Upper lobe of left lung (tissue), 6 donors: ENCODE data around the gene SIK3. TPM values are rescaled to one million over a fixed set of nuclear protein-coding genes. Genes with fewer than 3 reads are reported as not detected.

ENCODE experiments used
- ATAC-seq, 2 donors: fragments of 200-7000 bp; cut with Tn5 transposase; one replicate each; pipeline ENCODE4 v1.9.1; 2022; ENCODE audit warnings: mild to moderate bottlenecking in 2 of 2, moderate library complexity in 2 of 2; ENCODE audit not compliant: low FRiP score in 2 of 2
- DNase-seq, 2 donors: peaks; one replicate each; pipeline ENCODE4 v3.0.0-alpha.2; 2019 to 2020
- H3K27ac ChIP-seq, 4 donors: fragments of 200-600 bp; sonication (generic); one replicate each; pipeline ENCODE4 v1.5.1; 2016 to 2019
- H3K27me3 ChIP-seq, 4 donors: fragments of 200-600 bp; sonication (generic); one replicate each; pipeline ENCODE4 v1.5.1; 2017 to 2019
- H3K36me3 ChIP-seq, 4 donors: fragments of 200-600 bp; sonication (generic); one replicate each; pipeline ENCODE4 v1.5.1; 2016 to 2019
- H3K4me1 ChIP-seq, 4 donors: fragments of 200-600 bp; sonication (generic); one replicate each; pipeline ENCODE4 v1.5.1; 2018 to 2019
- H3K4me3 ChIP-seq, 4 donors: fragments of 200-600 bp; sonication (generic); one replicate each; pipeline ENCODE4 v1.5.1; 2017 to 2019; ENCODE audit warnings: mild to moderate bottlenecking in 2 of 4, moderate library complexity in 1 of 4
- H3K9me3 ChIP-seq, 4 donors: fragments of 200-600 bp; sonication (generic); one replicate each; pipeline ENCODE4 v1.5.1; 2018 to 2019
- EP300 ChIP-seq, 4 donors: sonication (generic); formaldehyde crosslinking; IDR thresholded peaks; one replicate each; pipeline ENCODE4 v1.5.1; 2017; ENCODE audit warnings: antibody characterized with exemption in 4 of 4, control low read depth in 2 of 4
- POLR2A ChIP-seq, 4 donors: fragments of 450-650 bp; IDR thresholded peaks; one replicate each; pipeline ENCODE4 v1.5.1; 2016 to 2017; ENCODE audit warnings: antibody characterized with exemption in 4 of 4, mild to moderate bottlenecking in 2 of 4
- POLR2AphosphoS5 ChIP-seq, 2 donors: sonication (generic); formaldehyde crosslinking; IDR thresholded peaks; one replicate each; pipeline ENCODE4 v1.5.1; 2017; ENCODE audit warnings: antibody characterized with exemption in 2 of 2
- WGBS, 2 donors: methylation state at CpG; one replicate each; pipeline ENCODE4 v1.1.5; 2017 to 2018; 5-methylcytosine and 5-hydroxymethylcytosine counted together
- total RNA-seq, 6 donors: library from RNA; depleted of rRNA in 4 of 6; stranded (reverse); fragments of >200 nt in 4 of 6; gene quantifications; one replicate each; pipeline versions ENCODE4 v1.1.0 to v1.2.1, GENCODE V29; 2016 to 2021
- TF ChIP-seq, protein P1 (sequence below), 6 experiments: fragments of 450-650 bp in 4 of 6; fragments of 200-600 bp in 2 of 6; sonication (generic) in 2 of 6; IDR thresholded peaks; one replicate each; pipeline ENCODE4 v1.5.1; 2016 to 2019; ENCODE audit warnings: antibody characterized with exemption in 6 of 6
- donor health status: DM: no; HTN: no; CAD: no; lungs with moderate emphysema.
- donor health status: DM: no; HTN: yes; CAD: no; lungs with severe emphysema.

The SIK3 gene
- total RNA-seq, 6 donors from 2014 or later = 26.9 to 115 (median 43.7) TPM

DNA sequence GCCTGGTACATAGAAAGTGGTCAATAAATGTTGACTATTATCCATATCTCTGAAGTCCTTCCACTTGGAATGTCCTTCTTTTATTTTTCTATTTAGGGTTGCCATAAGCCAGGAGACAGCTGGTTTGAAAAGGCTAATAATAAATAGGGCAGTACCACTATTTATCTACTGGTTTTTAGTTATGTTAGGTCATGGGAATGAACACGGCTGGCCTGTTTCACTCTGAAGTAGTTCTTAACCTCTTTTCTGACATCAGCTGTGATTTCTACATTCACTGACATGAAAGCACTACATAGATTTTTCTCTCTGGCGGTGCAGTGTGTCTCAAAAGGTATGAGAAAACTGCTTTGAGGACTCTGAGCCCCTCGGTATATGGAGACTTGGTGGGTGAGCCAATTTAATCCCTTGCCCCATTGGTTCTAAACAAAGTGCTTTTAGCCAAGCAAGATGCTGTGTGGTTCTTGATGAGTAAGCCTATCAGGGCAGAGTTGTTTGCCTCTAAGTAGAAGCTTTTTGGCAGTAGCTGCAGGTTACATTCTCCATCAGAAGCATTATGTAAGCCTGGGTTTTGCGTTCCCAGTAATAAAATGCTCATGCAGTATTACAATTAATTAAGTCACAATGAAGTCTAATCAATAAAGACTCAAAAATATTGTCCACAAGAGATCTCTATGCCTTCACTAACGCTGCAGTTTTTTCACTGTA lies 212.1 kb downstream of the SIK3 start:
- peak in 1 of 2 donors; percentile 71 for ATAC-seq
- H3K4me3 ChIP-seq = no peak overlapping the region
- no peaks in the 10 kb centered on the region for H3K27me3 ChIP-seq
- TF ChIP-seq EP300 (IDR thresholded peaks at IDR 0.05) = no peak
- no peak for TF ChIP-seq POLR2AphosphoS5 (IDR thresholded peaks at IDR 0.05)
- TF ChIP-seq, protein P1, sequence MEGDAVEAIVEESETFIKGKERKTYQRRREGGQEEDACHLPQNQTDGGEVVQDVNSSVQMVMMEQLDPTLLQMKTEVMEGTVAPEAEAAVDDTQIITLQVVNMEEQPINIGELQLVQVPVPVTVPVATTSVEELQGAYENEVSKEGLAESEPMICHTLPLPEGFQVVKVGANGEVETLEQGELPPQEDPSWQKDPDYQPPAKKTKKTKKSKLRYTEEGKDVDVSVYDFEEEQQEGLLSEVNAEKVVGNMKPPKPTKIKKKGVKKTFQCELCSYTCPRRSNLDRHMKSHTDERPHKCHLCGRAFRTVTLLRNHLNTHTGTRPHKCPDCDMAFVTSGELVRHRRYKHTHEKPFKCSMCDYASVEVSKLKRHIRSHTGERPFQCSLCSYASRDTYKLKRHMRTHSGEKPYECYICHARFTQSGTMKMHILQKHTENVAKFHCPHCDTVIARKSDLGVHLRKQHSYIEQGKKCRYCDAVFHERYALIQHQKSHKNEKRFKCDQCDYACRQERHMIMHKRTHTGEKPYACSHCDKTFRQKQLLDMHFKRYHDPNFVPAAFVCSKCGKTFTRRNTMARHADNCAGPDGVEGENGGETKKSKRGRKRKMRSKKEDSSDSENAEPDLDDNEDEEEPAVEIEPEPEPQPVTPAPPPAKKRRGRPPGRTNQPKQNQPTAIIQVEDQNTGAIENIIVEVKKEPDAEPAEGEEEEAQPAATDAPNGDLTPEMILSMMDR (IDR thresholded peaks at IDR 0.05) = no peak
- TF ChIP-seq POLR2A (IDR thresholded peaks at IDR 0.05) = no peak
- H3K9me3 ChIP-seq = no peaks in the 10 kb centered on the region
- WGBS, 2 donors = 85 to 89% methylated on average over 5 of the region's 5 CpGs
- H3K4me1 ChIP-seq = peaks cover 0 to 3% (median 0%) of the 10 kb centered on the region in 4 donors
- peak overlapping the region in 1 of 4 donors; percentile 0 for H3K27ac ChIP-seq
- DNase-seq = no peak
- H3K36me3 ChIP-seq = peaks cover 0 to 2% (median 0%) of the 10 kb centered on the region in 4 donors

DNA sequence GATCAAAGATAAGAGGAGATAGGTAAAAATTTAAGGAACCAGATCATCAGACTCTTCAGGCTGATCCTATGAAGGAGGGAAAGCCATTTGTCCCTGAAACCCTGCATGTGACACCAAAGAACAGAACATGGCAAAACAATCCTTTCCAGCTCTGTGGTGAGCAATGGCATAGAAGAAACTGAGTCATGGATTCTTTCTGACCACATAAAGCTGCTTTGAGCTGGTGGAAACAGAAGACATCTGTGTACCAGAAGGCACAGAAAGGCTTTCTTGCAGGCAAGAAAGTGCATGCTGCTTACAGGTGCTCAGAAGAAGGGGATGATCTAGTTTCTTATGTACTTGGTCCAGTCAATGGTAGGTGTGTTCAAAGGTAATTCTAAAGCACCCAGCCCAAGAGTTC lies 215.8 kb downstream of the SIK3 start:
- DNase-seq (no peak), ATAC-seq (no peak)
- H3K27me3 ChIP-seq = no peaks in the 10 kb centered on the region
- TF ChIP-seq EP300 (IDR thresholded peaks at IDR 0.05) (no peak), POLR2AphosphoS5 (IDR thresholded peaks at IDR 0.05) (no peak), POLR2A (IDR thresholded peaks at IDR 0.05) (no peak)
- TF ChIP-seq, protein P1 (IDR thresholded peaks at IDR 0.05) = no peak
- no peak overlapping the region for H3K4me3 ChIP-seq
- no peaks in the 10 kb centered on the region for H3K4me1 ChIP-seq
- H3K27ac ChIP-seq = no peak overlapping the region
- H3K9me3 ChIP-seq = no peaks in the 10 kb centered on the region
- H3K36me3 ChIP-seq = peaks cover 0 to 4% (median 0%) of the 10 kb centered on the region in 4 donors

DNA sequence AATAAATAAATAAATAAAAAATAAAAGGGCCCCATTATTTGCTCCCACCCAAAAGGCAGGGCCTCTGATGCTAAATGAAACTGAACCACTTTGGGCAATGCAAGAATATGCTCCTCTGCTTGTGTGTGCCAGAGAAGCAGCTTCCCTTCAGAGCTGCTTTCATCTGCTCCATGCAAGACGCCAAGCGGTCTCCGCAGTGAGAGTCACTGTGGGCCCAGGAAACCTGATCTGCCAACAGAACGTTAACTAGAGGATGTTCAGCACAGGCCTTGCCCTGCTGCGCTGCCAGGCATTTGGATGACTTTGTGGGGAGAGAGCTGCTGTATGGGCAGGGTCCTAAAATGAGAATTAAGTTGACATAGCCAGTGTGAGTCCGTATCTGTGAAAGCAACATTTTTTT lies 217.1 kb downstream of the SIK3 start:
- Histone ChIP-seq H3K27ac (no peak overlapping the region), H3K9me3 (no peaks in the 10 kb centered on the region), H3K4me3 (no peak overlapping the region), H3K4me1 (no peaks in the 10 kb centered on the region), H3K27me3 (no peaks in the 10 kb centered on the region), H3K36me3 (peaks cover 0 to 6% (median 2%) of the 10 kb centered on the region in 4 donors)
- no peak for DNase-seq
- TF ChIP-seq EP300 (IDR thresholded peaks at IDR 0.05) (no peak), POLR2A (IDR thresholded peaks at IDR 0.05) (no peak), POLR2AphosphoS5 (IDR thresholded peaks at IDR 0.05) (no peak)
- TF ChIP-seq, protein P1 (IDR thresholded peaks at IDR 0.05) = no peak
- no peak for ATAC-seq
- WGBS, 2 donors = 87 to 91% methylated on average over 6 of the region's 6 CpGs

DNA sequence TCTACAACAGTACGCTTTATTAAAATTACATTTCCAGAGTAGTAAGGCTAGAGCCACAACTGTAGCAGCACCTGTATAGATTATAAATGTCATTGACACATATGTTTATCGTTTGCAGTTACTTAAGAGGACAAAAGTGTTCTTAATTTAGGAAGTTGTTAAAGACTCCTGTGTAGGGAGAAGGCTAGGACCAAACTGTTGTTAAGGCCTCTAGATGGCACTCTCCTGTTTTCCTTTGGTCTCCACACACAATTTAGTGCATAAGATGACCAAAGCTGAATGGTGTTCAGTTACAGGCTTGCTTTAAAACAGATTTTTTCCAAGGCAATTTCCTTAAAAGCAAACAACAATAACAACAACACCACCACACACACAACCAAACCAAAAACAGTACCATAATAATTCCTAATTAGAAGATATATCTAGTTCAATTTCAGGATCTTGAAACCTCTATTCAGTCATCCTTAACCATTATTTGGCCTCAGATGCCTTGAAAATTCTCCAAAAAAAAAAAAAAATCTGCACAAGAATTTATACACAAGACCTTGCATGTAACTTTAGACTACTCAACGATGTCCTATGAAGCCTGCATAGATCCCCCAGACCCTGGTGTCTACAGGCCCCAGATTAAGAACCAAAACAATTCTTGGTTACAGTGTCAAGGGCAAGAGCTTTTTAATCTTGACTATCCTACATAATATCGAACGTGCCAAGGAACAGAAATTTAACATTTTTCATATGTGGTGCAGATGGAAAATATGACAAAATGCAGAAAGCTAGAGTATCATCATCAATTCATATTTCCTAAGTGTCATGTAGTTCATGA lies 218.2 kb downstream of the SIK3 start:
- Histone ChIP-seq H3K9me3 (no peaks in the 10 kb centered on the region), H3K4me3 (no peak overlapping the region), H3K27me3 (no peaks in the 10 kb centered on the region), H3K4me1 (no peaks in the 10 kb centered on the region), H3K27ac (no peak overlapping the region), H3K36me3 (peaks cover 0 to 16% (median 4%) of the 10 kb centered on the region in 4 donors)
- no peak for TF ChIP-seq EP300 (IDR thresholded peaks at IDR 0.05)
- TF ChIP-seq, protein P1 (IDR thresholded peaks at IDR 0.05) = peak; percentile 32 to 69 (median 60)
- ATAC-seq = peak in 1 of 2 donors; percentile 91
- no peak for DNase-seq
- WGBS, 2 donors = 56 to 61% methylated on average over 5 of the region's 5 CpGs
